ENCODE results near the gene SLC35F4. TPM values are rescaled to one million over a fixed set of nuclear protein-coding genes. Genes with fewer than 3 reads are reported as not detected.

The SLC35F4 gene
- total RNA-seq (not detected), polyA plus RNA-seq (not detected)
- long read RNA-seq, donor 1: 0 reads
- long read RNA-seq, donor 2: 0 reads

- ATAC-seq (ENCODE audit: low FRiP score): peak; percentile 71
- Histone ChIP-seq H3K4me3 (ENCODE audit: low read length in 2 of 2) (peak within 1 kb of the TSS; percentile 9 to 18), H3K27me3 (ENCODE audit: control insufficient read depth in 1 of 2, insufficient read depth in 2 of 2, low read length in 1 of 2) (peaks cover 0 to 1% of the 10 kb centered on the region in 2 donors), H3K27ac (ENCODE audit: low read depth in 1 of 2, low read length in 2 of 2) (no peak within 1 kb of the TSS), H3K9me3 (ENCODE audit: control insufficient read depth, low read length) (no peaks in the 10 kb centered on the region), H3K4me1 (ENCODE audit: control insufficient read depth in 1 of 2, insufficient read depth in 2 of 2, low read length in 2 of 2) (no peaks in the 10 kb centered on the region), H3K36me3 (ENCODE audit: control insufficient read depth in 1 of 2, insufficient read depth in 2 of 2, low read length in 1 of 2) (no peaks in the 10 kb centered on the region)
- peak; percentile 44 to 84 for DNase-seq
- WGBS, 2 donors: 1 to 2% methylated on average over 67 to 91 of the region's 91 CpGs
- intact Hi-C loops (cut with DNase I): no loop called here
Observed at GRCh38 chr14:57865403-57866198, at the start of gene SLC35F4. Gene SLC35F4 (minus strand): TSS chr14:57866092.

DNA sequence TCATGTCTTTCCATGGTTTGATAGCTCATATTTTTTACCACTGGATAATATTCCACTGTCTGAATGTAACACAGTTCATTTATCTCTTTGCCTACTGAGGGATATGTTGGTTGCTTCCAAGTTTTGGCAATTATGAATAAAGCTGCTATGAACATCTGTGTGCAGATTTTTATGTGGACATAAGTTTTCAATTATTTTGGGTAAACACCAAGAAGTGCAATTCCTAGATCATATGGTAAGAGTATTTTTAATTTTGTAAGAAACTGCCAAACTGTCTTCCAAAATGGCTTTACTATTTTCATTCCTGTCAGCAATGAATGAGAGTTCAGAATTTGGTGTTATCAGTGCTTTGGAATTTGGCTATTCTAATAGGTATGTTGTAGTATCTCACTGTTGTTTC, 43.7 kb upstream of the SLC35F4 start:
- DNase-seq (no peak), ATAC-seq (ENCODE audit: low FRiP score) (no peak)
- Histone ChIP-seq H3K9me3 (ENCODE audit: control insufficient read depth, low read length) (no peaks in the 10 kb centered on the region), H3K36me3 (ENCODE audit: control insufficient read depth in 1 of 2, insufficient read depth in 2 of 2, low read length in 1 of 2) (no peaks in the 10 kb centered on the region), H3K27me3 (ENCODE audit: control insufficient read depth in 1 of 2, insufficient read depth in 2 of 2, low read length in 1 of 2) (no peaks in the 10 kb centered on the region), H3K4me1 (ENCODE audit: control insufficient read depth in 1 of 2, insufficient read depth in 2 of 2, low read length in 2 of 2) (no peaks in the 10 kb centered on the region), H3K27ac (ENCODE audit: low read depth in 1 of 2, low read length in 2 of 2) (no peak overlapping the region), H3K4me3 (ENCODE audit: low read length in 2 of 2) (no peak overlapping the region)
- intact Hi-C loops (cut with DNase I): no loop called here

DNA sequence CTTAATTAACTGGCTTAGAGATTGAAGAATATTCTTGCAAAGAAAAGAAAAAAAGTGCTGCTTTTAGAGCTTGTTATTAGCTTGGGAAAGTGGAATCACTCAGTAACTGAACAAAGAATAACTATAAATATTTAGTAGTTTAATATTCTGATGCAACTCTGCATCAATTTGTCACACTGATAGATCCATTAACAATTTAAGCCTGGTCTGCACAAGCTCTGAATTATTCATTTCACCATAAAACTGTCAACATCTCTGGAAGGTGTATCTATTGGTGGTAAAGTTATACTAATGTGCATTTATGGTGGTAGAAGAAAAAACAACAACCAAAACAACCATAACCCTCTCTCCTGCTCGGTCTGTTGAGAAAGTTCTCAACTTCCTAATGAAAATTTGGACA, 38.1 kb upstream of the SLC35F4 start:
- Histone ChIP-seq H3K27me3 (ENCODE audit: control insufficient read depth in 1 of 2, insufficient read depth in 2 of 2, low read length in 1 of 2) (no peaks in the 10 kb centered on the region), H3K36me3 (ENCODE audit: control insufficient read depth in 1 of 2, insufficient read depth in 2 of 2, low read length in 1 of 2) (no peaks in the 10 kb centered on the region), H3K4me1 (ENCODE audit: control insufficient read depth in 1 of 2, insufficient read depth in 2 of 2, low read length in 2 of 2) (no peaks in the 10 kb centered on the region), H3K4me3 (ENCODE audit: low read length in 2 of 2) (no peak overlapping the region), H3K27ac (ENCODE audit: low read depth in 1 of 2, low read length in 2 of 2) (no peak overlapping the region), H3K9me3 (ENCODE audit: control insufficient read depth, low read length) (no peaks in the 10 kb centered on the region)
- intact Hi-C loops (cut with DNase I): no loop called here
- ATAC-seq (ENCODE audit: low FRiP score): no peak
- 63 to 67% methylated on average over 1 of the region's 1 CpG for WGBS, 2 donors
- no peak for DNase-seq

DNA sequence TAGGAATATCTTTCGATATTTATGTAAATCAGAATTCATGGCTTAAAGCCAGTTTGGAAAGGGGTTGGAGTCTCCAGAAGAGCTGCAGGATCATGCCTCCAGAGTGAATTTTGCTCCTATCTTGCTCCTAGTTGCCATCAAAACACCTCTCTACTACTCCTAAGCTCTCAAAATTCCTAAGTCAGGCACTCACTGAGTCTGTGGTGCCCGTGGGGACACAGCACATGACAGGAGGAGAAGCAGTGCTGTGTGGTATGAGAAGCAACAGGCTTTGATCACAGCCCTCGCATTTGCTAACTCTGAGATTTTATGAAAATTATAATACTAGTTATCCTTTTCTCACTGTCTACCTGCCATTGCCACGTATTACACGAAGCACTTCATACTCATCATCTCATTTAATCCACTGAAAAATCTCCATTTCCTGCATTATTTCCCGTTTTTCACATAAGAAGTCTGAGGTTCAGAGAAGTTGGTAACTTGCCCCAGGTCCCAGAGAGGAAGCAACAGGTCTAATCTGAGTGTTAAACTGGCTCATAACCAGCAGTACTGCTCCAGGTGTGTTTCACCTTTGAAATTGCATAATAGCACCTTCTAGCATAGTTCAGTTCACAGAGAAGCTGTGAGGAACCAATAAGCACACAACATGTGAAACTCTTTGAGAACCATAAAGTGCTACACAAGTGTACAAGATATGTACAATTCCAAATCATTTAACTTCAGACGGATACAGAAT, 33.1 kb upstream of the SLC35F4 start:
- intact Hi-C loops (cut with DNase I): no loop called here
- whole genome bisulfite sequencing, 2 donors: 67 to 71% methylated on average over 7 of the region's 7 CpGs
- DNase-seq: no peak

DNA sequence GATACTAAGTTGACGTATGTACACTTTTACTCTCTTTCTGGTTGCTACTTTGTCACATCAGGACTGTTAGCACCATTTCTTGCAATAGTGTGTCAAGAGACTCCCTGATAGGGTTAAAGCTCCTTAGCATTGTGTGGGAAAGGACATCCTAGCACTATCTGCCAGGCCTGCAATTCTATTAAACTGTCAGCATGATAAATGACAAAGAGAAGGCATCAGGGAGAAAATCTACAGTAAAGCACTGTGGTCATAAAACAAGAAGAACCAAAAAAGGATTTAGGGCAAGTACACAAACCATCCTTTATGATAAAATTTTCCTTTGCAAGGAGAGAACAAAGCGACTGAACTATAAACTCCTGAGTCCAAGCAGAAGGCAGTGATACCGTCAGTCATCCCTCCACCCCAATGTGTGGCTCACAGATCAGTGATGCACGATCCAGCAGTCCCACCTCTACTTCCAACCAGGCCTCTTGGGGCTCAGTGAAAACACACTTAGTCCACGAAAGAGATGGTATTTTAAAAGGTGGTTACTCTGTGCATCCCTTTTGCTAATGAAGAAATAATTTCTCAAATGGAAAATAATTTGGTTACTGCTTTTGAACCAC, 31.4 kb upstream of the SLC35F4 start:
- WGBS, 2 donors: 51% methylated on average over 5 of the region's 5 CpGs
- ATAC-seq (ENCODE audit: low FRiP score) (no peak), DNase-seq (no peak)
- intact Hi-C loops (cut with DNase I): no loop called here
- H3K27me3 ChIP-seq (ENCODE audit: control insufficient read depth in 1 of 2, insufficient read depth in 2 of 2, low read length in 1 of 2): peaks cover 0 to 2% of the 10 kb centered on the region in 2 donors
- no peak overlapping the region for H3K4me3 ChIP-seq (ENCODE audit: low read length in 2 of 2)
- H3K36me3 ChIP-seq (ENCODE audit: control insufficient read depth in 1 of 2, insufficient read depth in 2 of 2, low read length in 1 of 2): no peaks in the 10 kb centered on the region
- H3K9me3 ChIP-seq (ENCODE audit: control insufficient read depth, low read length): no peaks in the 10 kb centered on the region
- H3K4me1 ChIP-seq (ENCODE audit: control insufficient read depth in 1 of 2, insufficient read depth in 2 of 2, low read length in 2 of 2): no peaks in the 10 kb centered on the region
- H3K27ac ChIP-seq (ENCODE audit: low read depth in 1 of 2, low read length in 2 of 2): no peak overlapping the region

More for the DNA sequence above, 33.1 kb upstream of the SLC35F4 start:
- Histone ChIP-seq H3K27ac (ENCODE audit: low read depth in 1 of 2, low read length in 2 of 2) (no peak overlapping the region), H3K4me1 (ENCODE audit: control insufficient read depth in 1 of 2, insufficient read depth in 2 of 2, low read length in 2 of 2) (no peaks in the 10 kb centered on the region), H3K36me3 (ENCODE audit: control insufficient read depth in 1 of 2, insufficient read depth in 2 of 2, low read length in 1 of 2) (no peaks in the 10 kb centered on the region), H3K4me3 (ENCODE audit: low read length in 2 of 2) (no peak overlapping the region), H3K9me3 (ENCODE audit: control insufficient read depth, low read length) (no peaks in the 10 kb centered on the region), H3K27me3 (ENCODE audit: control insufficient read depth in 1 of 2, insufficient read depth in 2 of 2, low read length in 1 of 2) (peaks cover 0 to 2% of the 10 kb centered on the region in 2 donors)
- ATAC-seq (ENCODE audit: low FRiP score): no peak

DNA sequence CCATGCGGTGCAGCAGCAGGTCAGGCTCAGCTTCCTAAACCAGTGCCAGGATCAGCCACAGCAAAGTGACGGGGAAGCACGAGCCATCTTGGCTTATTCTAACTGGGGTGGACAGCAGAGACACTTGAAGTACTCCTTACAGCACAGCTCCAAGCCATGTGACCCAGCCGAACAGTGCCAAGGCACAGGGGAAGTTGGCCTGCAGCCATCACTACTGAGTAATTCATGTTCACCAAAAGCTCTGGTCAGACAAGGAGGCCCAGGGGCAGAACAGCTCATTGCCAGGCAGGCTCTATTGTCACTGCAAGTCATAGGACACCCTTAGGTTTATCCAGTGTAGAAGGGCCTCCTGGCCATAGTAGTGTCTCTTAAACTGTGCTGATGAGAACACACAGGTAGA, 23.4 kb upstream of the SLC35F4 start:
- peak; percentile 66 for ATAC-seq (ENCODE audit: low FRiP score)
- Histone ChIP-seq H3K4me1 (ENCODE audit: control insufficient read depth in 1 of 2, insufficient read depth in 2 of 2, low read length in 2 of 2) (peaks cover 0 to 5% of the 10 kb centered on the region in 2 donors), H3K27ac (ENCODE audit: low read depth in 1 of 2, low read length in 2 of 2) (no peak overlapping the region), H3K36me3 (ENCODE audit: control insufficient read depth in 1 of 2, insufficient read depth in 2 of 2, low read length in 1 of 2) (no peaks in the 10 kb centered on the region), H3K4me3 (ENCODE audit: low read length in 2 of 2) (no peak overlapping the region), H3K9me3 (ENCODE audit: control insufficient read depth, low read length) (no peaks in the 10 kb centered on the region), H3K27me3 (ENCODE audit: control insufficient read depth in 1 of 2, insufficient read depth in 2 of 2, low read length in 1 of 2) (no peaks in the 10 kb centered on the region)
- 6 to 15% methylated on average over 4 of the region's 4 CpGs for WGBS, 2 donors
- intact Hi-C loops (cut with DNase I): no loop called here
- DNase-seq: peak; percentile 82 to 86

DNA sequence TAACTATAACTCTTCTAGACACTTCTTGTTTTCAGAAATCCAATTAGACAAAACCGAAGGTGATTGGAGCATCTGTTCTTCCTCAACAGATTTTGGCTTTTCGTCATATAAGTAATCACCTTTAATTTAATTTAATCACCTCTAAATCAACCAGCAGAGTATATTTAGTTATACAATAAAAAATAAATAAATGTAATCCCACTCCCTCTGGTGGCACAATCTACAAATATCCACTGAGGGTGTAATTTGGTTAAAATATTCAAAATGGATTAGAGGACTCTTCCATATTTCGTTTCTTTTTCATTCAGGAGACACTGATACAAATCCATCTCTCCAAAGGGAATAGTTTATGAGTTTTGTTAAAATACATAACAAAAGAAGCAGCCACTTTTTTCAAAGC, 18.3 kb upstream of the SLC35F4 start:
- Histone ChIP-seq H3K36me3 (ENCODE audit: control insufficient read depth in 1 of 2, insufficient read depth in 2 of 2, low read length in 1 of 2) (no peaks in the 10 kb centered on the region), H3K27me3 (ENCODE audit: control insufficient read depth in 1 of 2, insufficient read depth in 2 of 2, low read length in 1 of 2) (no peaks in the 10 kb centered on the region), H3K4me3 (ENCODE audit: low read length in 2 of 2) (no peak overlapping the region), H3K27ac (ENCODE audit: low read depth in 1 of 2, low read length in 2 of 2) (no peak overlapping the region), H3K4me1 (ENCODE audit: control insufficient read depth in 1 of 2, insufficient read depth in 2 of 2, low read length in 2 of 2) (no peaks in the 10 kb centered on the region), H3K9me3 (ENCODE audit: control insufficient read depth, low read length) (no peaks in the 10 kb centered on the region)
- DNase-seq: no peak
- intact Hi-C loops (cut with DNase I): no loop called here
- ATAC-seq (ENCODE audit: low FRiP score): no peak
- WGBS, 2 donors: 64 to 73% methylated on average over 3 of the region's 3 CpGs

- intact Hi-C loops (cut with DNase I): no loop called here
- Histone ChIP-seq H3K4me1 (ENCODE audit: control insufficient read depth in 1 of 2, insufficient read depth in 2 of 2, low read length in 2 of 2) (no peaks in the 10 kb centered on the region), H3K27ac (ENCODE audit: low read depth in 1 of 2, low read length in 2 of 2) (no peak overlapping the region), H3K4me3 (ENCODE audit: low read length in 2 of 2) (no peak overlapping the region), H3K9me3 (ENCODE audit: control insufficient read depth, low read length) (no peaks in the 10 kb centered on the region), H3K36me3 (ENCODE audit: control insufficient read depth in 1 of 2, insufficient read depth in 2 of 2, low read length in 1 of 2) (no peaks in the 10 kb centered on the region), H3K27me3 (ENCODE audit: control insufficient read depth in 1 of 2, insufficient read depth in 2 of 2, low read length in 1 of 2) (no peaks in the 10 kb centered on the region)
- 89 to 93% methylated on average over 7 of the region's 7 CpGs for WGBS, 2 donors
- no peak for DNase-seq
- ATAC-seq (ENCODE audit: low FRiP score): no peak
Observed at GRCh38 chr14:57883061-57883460, 17.2 kb upstream of the SLC35F4 start.

Measured in aorta (tissue), 5 donors.